Measurements from ENCODE around the gene SPHK1.

Gene SPHK1

DNA sequence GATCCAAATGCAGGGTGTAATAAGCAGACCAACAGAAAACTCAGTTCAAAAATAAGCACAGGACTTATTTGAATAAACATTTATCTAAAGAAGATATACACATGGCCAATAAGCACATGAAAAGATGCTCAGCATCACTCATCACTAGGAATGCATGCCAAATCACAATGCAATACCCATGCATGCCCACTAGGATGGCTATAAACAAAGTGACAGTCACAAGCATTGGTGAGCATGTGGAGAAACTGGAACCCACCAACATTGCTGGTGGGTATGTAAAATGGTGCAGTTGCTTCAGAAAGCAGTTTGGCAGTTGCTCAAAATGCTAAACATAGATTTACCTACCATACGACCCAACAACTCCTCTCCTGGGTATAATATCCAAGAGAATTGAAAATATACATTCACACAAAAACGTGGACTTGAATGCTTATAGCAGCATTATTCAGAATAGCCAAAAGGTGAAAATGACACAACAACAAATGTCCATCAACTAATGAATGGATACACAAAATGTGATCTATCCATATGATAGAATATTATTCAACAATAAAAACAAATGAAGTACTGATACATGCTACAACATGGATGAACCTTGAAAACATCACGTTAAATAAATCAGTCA, 48.4 kb downstream of the SPHK1 start:
- ATAC-seq (no peak), DNase-seq (no peak)

DNA sequence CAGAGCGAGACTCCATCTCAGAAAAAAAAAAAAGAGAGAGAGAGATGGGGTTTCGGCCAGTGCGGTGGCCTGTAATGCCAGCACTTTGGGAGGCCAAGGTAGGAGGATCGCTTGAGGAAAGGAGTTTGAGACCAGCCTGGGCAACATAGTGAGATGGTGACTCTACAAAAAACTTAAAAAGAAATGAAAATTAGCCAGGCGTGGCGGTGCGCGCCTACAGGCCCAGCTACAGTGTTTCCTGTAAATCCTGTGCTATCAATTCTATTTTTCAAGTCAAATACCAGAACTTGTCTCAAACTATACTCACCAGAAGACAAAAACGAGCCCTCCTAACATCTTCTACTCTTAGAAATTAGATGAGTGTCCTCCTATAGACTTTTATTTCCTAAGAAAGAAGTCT, 49.3 kb downstream of the SPHK1 start:
- no peak for ATAC-seq

DNA sequence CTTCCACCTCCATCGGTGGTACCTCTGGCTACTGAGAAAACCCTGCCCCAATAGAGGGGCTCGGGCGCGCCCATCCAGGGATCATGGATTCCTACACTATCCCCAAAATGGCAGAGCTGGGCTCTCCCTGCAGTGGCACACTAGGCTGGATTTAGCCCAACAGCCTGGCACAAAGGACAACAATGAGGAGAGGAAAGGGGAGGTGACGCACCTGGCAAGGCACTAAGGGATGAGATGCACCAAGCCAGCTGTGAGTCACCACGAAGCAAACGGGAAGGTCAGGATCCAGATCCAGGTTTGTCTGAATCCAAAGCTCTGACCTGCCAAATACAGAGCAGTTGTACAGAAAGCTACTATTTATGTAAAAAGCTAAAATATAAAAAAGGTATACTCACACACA, 50.5 kb downstream of the SPHK1 start:
- ATAC-seq (no peak), DNase-seq (no peak)

More for the DNA sequence above, 49.3 kb downstream of the SPHK1 start:
- no peak for DNase-seq

DNA sequence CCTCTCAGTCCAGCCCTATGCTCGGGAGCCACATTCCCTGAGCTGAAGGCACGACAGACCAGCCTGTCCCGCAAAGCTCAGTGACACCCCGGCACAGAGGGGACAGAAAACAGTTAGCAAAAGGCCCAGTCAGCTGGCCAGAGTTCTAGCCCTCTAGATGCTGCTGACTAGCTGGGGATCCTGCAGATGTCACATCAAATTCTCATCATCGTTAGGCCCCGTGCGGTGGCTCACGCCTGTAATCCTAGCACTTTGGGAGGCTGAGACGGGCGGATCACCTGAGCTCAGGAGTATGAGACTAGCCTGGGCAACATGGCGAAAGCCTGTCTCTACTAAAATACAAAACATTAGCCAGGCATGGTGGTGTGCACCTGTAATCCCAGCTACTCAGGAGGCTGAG, 51.3 kb downstream of the SPHK1 start:
- DNase-seq: no peak
- ATAC-seq: no peak
